ENCODE data around the gene SEC22C.

- no peak for TF ChIP-seq SIN3A (IDR thresholded peaks at IDR 0.05; ENCODE audit: borderline replicate concordance, insufficient read depth, low read length)
- TF ChIP-seq, protein P1, sequence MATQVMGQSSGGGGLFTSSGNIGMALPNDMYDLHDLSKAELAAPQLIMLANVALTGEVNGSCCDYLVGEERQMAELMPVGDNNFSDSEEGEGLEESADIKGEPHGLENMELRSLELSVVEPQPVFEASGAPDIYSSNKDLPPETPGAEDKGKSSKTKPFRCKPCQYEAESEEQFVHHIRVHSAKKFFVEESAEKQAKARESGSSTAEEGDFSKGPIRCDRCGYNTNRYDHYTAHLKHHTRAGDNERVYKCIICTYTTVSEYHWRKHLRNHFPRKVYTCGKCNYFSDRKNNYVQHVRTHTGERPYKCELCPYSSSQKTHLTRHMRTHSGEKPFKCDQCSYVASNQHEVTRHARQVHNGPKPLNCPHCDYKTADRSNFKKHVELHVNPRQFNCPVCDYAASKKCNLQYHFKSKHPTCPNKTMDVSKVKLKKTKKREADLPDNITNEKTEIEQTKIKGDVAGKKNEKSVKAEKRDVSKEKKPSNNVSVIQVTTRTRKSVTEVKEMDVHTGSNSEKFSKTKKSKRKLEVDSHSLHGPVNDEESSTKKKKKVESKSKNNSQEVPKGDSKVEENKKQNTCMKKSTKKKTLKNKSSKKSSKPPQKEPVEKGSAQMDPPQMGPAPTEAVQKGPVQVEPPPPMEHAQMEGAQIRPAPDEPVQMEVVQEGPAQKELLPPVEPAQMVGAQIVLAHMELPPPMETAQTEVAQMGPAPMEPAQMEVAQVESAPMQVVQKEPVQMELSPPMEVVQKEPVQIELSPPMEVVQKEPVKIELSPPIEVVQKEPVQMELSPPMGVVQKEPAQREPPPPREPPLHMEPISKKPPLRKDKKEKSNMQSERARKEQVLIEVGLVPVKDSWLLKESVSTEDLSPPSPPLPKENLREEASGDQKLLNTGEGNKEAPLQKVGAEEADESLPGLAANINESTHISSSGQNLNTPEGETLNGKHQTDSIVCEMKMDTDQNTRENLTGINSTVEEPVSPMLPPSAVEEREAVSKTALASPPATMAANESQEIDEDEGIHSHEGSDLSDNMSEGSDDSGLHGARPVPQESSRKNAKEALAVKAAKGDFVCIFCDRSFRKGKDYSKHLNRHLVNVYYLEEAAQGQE (IDR thresholded peaks at IDR 0.05; ENCODE audit: insufficient read depth in 1 of 2, low read depth in 2 of 2, low read length in 2 of 2) = no peak
These were observed 10.0 kb upstream of the SEC22C start for GRCh38 chr3:42591811-42592210.
